GM11168 (cell line): ENCODE data around the gene SNRNP48.

Experiments
- in situ Hi-C: fragments of 300-500 bp; cut with MboI; formaldehyde crosslinking; loops from one replicate; pipeline ENCODE4 v1.12.0; 2022; ENCODE audit warnings: low sequenced_read_pairs; ENCODE audit not compliant: unreplicated experiment

SNRNP48 gene

DNA sequence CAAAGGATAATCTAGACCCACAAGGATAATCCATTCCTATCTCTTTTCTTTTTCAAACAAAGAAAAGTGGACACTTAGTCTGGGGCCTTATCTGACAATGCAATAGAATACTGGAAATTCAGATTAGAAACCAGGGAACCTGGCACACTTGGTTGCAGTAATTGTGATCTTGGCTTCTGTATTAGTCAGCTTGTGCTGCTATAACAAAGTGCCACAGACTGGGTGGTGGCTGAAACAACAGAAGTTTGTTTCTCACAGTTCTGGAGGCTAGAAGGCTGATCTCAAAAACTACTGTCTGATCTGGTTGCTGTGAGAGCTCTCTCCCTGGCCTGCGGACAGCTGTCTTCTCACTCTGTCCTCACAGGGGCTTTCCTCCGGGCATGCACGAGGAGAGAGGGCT is 49.4 kb downstream of the SNRNP48 start:
- in situ Hi-C loops, result no loop called here

DNA sequence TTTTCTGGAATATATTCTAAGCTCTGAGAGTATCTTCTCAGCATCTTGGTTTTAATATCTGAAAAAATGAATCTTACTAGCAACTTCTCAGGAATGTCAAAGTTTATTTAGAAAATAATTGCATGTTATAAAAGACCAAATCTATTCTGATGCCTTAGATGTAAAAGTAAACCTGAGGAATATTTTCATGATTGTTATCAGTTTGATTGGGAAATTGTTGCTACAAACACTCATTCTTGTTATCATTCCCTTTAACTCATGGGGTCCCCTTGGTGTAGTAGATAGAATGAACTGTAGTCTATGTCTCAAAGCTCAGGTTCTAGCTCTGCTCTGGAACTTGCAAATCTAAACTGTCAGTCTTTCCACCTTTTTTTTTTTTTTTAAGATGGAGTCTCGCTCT is 50.0 kb downstream of the SNRNP48 start:
- in situ Hi-C loops, result no loop called here

DNA sequence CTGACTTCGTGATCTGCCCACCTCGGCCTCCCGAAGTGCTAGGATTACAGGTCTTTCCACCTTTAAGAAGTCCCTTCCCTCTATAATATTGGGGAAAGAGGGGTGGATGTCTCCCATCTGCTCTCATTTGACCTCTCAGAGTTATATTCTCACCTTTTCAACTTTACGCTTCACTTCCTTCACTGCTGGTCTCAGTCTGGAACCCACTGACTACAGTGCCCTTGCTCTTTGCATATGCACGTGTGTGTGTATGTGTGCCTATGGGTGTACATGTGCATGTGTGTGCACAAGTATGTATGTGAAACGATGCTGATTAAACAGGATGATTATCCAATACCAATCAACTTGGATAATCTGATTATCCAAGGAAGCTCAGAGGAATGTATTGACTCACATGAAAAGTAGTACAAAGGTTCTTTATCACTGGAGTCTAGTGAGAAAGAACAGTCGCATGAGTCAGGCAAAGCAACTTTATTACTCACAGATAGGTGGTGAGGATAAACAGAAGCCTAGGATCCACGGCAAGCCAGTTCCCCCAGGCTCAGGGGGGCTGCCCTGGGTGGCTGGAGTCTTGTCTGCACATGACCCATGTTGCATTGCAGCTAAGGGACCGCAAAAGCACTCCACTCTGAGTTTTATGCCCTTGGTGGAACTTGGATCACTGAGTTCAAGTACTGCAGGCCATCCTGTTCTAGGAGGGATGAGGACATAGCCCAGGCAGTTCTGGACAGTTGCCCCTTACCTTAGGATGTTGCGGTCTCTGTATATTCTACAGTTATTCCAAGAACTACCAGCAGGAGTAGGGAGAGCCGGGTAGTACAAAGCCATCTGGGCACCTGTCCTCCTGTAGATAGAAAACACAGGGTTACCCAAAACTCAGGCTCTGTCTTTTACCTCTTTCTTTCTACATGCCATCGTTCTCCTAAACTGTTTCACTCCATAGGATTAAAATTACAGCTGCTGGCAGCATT is 50.9 kb downstream of the SNRNP48 start:
- in situ Hi-C loops, result no loop called here

DNA sequence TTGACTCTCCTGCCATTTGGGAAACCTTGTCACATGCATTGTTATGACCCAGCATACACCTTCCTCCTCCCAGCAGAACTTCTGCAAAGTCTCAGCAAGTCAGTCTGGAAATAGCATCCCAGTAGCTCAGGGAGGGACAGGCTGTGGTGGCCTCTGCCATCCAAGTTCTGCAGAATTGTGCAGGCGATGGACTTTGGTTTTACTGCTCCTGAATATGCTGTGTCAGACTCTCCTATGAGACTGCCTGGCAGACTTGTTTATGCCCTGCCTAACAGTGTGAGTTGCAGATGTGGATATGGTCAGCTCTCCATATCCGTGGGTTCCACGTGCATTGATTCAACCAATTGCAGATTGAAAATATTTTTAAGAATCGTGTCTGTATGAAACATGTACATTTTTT is 52.8 kb downstream of the SNRNP48 start:
- in situ Hi-C loops, result no loop called here

DNA sequence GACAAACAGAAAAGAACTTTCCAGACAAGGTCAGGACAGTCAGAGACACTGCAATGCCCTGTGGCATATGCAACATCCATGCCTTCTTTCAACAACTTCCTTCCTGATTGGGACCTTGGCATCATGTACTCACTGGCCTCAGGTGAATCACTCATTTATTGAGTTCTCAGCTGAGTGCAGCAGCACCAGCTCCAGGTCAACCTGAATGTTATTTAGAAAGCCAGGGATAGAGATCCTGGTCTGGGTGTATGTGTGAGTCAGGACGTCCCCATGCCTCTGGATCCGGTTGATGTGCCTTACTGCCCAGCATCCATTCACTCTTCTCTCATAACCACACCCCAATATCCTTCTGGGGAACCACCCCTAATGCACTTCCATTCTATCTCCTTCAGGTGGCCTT is 54.4 kb downstream of the SNRNP48 start:
- in situ Hi-C loops, result no loop called here

DNA sequence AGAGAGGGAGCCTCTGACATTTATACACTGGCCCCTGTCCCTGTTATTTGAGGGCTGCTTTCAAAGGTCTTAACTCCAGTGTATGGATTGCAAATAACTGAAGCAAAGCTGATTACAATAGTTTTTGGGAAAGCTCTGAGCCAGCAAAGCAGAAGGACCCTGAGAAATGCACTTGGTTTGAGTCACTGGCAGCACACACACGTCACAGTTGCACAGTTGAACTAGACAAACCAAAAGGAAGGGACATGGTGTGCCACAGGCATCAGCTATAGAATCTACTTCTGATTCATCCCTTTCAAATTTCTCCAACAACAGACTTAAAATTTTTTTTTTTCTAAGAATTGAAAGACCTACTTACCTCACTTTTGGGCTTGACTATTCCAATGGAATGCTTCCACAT is 56.4 kb downstream of the SNRNP48 start:
- in situ Hi-C loops, result no loop called here

DNA sequence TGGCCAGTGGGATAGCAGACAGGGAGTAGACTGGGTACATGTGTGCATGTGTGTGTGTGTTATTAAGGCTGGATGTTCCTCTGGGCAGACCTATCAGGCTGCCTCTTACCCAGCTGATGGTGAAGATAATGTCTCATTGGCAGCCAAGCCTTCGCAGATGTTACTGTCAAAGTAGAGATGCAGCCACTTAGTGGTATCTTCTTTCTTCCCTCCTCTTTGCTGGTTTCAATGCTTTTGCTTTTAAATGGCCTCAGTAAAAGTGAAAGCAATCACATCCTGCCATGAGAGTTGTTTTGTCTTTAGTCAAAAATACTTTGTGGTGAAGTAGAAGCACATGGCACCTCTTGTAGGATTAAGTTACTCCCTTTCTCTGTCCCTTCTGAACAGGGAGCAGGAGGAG is 57.5 kb downstream of the SNRNP48 start:
- in situ Hi-C loops, result no loop called here

DNA sequence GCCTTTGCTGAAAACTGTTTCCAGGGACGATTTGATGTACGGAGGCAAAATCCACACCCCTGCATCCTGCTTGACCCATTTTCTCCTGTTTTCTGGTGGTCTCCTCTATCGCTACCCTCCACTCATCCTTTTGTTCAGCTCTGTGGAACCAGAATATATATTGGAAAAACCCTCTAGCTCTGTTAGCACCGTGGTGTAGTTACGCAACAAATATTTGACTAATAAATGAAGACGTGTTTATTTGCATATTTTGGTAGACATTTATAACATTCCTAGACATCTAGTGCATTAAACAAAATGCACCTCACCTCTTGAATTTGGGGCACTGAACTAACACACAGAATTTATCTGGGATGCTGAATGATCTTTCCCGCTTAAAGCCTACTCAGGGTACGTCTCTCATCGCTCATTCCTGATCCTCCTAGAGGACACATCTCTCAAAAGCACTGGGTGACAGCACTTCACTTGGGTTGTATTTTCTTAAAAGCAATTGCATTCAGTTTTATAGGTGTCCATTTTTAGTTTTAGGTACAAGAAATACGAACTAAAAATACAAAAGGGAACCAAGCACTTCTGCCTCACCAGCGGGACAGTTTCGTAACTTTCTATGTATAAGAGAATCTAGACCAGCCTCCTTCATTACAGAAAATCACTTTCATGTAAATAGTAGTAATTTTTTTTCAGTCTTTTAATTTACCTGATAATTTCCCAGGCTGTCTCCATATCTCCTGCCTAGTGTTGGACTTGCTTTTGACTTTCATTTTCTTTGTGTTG is 59.2 kb downstream of the SNRNP48 start:
- in situ Hi-C loops, result no loop called here

DNA sequence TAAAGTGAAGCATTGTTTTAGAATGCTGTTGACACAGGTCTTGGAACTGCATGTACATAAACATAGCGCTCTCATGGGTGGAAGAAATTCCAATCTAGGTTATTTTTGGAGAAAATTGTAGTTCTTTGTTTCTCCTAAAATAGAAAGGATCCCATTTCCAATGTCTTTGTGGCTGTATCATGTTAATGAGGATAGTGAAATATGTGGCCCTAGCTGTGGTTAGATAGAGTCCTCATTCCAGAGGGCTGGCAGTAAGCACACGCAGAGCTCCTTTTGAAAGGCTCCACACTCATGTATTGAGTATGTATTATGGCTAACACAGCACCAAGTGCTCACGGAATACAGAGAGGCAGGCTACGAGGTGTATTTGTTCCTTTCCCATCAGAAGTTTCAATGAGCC is 60.9 kb downstream of the SNRNP48 start:
- in situ Hi-C loops, result no loop called here

DNA sequence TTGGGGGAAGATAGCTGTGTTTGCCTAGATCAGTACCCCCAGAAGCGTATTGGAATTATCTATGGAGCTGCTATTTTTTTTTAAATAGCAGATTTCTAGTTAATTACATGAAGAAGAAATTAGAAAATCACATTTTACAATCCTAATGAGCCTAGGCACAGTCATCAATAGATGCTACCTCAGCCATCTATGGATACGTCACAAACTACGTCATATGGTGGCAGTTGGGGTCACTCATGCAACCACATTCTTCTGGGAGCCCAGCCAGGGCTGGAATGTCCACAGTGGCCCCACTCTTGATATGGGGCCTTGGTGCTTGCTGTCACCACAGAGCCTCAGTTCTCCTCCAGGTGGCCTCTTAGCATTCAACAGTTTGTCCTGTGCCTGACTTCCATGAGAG is 63.0 kb downstream of the SNRNP48 start:
- in situ Hi-C loops, result no loop called here

DNA sequence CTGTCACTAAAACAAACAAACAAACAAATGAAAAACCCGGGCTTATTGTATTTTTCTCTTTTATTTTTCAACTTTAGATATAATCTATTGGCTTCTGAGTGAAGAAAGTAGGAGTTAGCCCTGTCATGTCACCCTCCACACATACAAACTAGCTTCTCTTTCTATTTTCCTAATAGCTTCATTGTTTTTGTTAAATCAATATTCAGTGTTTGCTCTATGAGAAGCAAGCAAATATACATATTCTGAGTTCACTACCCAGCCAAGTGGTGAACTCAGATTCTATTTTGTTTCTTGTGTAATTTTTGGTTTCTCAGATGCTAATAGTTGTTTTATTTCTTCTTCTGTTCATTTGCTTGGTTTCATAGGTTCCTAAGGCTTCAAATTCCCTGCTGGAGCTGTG is 66.4 kb downstream of the SNRNP48 start:
- in situ Hi-C loops, result no loop called here

DNA sequence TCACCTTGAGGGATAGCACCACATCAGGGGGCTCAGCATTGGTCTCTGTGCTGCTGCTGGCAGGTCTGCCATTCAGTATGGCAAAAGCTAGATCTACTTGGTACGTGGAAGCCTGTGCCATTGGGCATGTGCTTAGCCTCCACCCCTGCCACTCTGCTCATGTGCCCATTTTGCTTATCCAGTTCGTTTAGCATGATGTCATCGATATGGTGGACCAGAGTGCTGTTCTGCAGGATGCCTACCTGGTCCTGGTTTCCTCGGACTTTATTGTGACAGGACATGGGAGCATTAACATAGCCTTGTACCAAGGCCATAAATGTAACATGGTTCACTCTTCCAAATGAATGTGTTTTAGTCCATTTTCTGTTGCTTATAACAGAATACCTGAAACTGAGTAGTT is 68.5 kb downstream of the SNRNP48 start:
- in situ Hi-C loops, result no loop called here

DNA sequence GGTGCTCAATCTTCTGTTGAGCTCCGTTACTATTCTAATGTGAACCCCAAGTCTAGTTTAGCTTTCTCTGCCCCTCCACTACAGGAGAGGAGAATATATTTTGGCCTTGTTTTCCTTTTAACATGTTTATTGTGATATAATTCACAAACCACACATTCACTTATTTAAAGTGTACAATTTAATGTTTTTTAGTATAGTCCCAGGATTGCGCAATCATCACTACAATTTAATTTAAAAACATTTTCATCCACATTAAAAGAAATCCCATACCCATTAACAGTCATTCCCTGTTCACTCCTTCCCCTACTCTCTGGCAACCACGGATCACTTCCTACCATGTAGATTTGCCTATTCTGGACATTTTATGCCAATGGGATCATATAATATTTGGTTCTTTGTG is 71.4 kb downstream of the SNRNP48 start:
- in situ Hi-C loops, result no loop called here
